ENCODE measurements around the gene SRCAP.
"Not testable (repeated sequence)": the region's sequence is repeated elsewhere in the genome, so short reads cannot be mapped to it uniquely, and the experiment has no call there.

The SRCAP gene

DNA sequence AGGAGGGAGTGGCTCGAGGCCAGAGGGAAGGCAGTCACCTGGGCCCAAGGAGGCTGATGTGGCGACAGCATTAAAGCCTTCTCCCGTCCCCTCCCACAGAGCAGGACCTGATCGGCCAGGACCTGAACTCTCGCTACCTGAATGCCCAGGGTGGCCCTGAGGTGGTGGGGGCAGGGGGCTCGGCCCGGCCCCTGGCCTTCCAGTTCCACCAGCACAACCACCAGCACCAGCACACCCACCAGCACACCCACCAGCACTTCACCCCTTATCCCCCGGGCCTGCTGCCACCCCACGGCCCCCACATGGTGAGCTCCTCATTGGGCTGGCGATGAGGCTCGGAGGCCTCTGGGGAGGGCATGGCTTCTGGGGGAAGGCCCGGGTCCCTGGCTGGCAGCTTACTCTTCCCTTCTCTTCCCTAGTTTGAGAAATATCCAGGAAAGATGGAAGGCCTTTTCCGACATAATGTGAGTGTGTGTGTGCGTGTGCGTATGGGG is 34.3 kb upstream of the SRCAP start:
- DNase-seq = no peak

- no peak for DNase-seq
Observed at GRCh38 chr16:30665155-30665829, 33.7 kb upstream of the SRCAP start.

- DNase-seq = no peak
Observed at GRCh38 chr16:30665830-30666190, 33.2 kb upstream of the SRCAP start.

DNA sequence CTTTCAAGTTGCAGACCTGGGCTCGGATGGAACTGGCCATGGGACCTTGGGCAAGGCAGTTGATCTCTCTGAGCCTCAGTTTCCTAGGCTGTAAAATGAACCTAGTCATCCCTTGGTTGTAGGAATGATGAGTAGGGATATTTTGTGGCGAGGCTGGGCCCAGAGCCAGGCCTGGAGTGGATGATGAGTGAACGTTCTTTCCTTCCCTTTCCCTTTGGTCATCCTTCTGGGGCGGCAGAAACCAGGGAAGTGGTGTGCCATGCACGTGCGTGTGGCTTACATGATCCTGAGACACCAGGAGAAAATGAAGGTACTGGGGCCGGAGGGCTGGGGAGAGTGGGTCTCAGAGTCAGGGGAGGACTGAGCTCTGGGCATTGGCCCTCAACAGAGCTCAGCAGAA is 32.3 kb upstream of the SRCAP start:
- no peak for DNase-seq

DNA sequence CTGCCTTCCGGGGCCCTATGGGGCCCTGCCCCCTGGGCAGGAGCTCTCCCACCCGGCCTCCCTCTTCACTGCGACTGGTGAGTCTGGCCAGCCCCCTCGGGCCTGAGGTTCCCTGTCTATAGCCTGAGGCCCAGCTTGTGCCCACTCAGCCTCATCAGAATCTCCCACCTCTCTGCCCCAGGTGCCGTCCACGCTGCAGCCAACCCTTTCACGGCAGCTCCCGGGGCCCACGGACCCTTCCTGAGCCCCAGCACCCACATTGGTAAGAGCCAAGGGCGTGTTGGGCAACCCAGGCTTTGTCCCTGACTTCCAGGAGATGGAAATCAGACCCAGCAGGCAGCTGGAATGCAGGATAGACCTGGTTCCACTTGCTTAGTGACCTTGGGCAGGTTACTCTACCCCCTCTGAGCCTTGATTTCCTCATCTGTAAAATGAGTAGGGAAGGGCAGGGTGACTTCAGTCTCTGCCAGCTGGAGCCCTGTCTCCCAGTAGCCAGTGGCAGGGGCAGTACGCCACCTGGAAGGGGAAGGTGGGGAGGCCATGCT is 31.5 kb upstream of the SRCAP start:
- DNase-seq = no peak

- no peak for DNase-seq
Observed at GRCh38 chr16:30668393-30668792, 30.6 kb upstream of the SRCAP start.

DNA sequence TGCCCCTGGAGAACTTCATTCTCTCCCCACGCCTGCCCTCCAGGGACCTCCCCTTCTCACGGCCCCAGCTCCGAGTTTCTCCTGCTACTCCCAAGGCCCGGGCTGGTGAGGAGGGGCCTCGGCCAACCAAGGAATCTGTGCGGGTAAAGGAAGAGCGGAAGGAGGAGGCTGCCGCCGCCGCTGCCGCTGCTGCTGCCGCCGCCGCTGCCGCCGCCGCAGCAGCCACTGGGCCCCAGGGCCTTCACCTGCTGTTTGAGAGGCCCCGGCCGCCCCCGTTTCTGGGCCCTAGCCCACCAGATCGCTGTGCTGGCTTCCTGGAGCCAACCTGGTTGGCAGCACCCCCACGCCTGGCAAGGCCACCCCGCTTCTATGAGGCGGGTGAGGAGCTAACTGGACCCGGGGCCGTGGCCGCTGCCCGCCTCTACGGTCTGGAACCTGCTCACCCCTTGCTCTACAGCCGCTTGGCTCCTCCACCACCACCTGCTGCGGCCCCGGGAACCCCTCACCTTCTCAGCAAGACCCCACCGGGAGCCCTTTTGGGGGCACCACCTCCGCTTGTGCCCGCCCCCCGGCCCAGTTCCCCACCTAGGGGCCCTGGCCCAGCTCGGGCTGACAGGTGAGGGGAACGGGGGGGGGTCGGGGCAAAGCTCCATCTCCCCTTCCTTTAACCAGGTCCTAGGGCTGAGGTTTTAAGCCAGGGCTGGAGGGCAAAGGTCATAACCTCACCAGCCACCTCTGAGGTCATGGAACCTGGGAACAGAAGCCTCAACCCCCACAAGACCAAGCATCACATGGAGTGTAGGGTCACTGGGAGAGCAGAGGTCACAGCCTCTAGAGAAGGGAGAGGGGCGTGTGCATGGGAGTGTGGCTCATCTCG is 29.7 kb upstream of the SRCAP start:
- no peak for DNase-seq

DNA sequence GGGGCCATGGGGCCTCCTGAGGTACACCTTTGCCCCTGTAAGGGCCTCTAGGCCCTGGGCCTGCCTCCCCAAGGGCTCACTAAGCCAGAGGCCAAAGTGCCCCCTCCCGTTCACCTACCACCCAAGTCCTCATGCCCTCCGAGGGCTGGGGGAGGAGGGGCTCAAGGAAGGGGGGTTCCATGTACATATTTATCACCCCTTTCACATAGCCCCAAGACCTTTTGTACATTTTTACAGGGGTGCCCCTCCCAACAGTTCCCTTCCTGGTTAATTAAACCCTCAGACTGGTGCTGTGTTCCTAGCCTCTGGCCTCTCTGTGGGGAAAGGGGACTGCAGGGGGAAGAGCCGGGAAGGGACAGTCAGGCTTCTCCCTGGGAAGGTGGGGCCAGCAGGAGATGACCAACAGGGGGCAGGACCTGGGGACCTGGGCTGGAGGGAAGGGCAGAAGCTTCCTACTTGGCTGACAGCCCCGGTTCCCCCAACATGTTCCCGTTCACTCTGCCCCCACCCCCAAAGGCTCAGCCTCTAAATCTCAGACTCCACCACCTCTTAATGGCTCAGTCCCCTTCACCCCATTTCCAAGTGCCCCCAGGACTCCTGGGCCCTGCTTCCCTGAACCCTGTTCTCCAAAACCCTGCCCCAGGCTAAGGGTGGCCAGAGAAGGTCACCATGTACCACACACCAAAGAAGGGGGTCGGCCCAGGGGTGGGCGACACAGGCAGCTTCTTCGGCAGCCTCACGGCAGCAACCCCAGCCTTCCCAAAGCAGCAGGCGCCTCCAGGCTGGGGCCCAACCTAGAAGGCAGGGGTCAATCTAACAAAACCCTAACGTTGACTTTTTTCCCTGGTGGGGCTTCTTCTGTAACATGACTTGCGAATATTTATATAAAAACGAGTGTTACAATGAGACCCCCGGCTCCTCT is 28.8 kb upstream of the SRCAP start:
- no peak for DNase-seq

DNA sequence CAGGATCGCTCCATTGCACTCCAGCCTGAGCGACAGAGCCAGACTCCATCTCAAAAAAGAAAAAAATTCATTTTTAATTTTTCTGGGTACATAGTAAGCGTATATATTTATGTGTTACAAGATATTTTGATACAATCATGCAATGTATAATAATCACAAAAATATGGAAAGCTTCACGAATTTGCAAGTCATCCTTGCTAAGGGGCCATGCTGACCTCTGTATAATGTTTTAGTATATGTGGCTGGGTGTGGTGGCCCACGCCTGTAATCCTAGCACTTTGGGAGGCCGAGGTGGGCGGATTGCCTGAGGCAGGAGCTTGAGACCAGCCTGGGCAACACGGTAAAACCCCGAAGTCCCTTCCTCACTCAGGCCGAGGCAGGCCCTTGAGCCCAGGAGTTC is 23.8 kb upstream of the SRCAP start:
- DNase-seq = no peak

- no peak for DNase-seq
Observed at GRCh38 chr16:30677931-30678585, 20.9 kb upstream of the SRCAP start.

DNA sequence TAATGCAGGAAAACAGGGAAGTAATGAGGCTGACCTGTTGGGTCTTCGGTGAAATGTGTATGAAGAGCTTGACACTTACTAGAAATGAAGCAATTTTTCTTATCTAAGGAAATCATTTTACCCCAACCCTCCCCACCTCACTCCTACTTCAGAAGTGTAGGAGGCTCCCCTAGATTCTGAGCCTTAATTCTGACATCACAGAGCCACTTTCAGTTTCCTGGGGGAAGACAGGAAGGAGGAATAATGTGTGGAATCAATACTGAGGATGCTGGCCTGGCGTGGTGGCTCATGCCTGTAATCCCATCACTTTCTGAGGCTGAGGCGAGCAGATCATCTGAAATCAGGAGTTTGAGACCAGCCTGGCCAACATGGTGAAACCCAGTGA is 20.4 kb upstream of the SRCAP start:
- no peak for DNase-seq

DNA sequence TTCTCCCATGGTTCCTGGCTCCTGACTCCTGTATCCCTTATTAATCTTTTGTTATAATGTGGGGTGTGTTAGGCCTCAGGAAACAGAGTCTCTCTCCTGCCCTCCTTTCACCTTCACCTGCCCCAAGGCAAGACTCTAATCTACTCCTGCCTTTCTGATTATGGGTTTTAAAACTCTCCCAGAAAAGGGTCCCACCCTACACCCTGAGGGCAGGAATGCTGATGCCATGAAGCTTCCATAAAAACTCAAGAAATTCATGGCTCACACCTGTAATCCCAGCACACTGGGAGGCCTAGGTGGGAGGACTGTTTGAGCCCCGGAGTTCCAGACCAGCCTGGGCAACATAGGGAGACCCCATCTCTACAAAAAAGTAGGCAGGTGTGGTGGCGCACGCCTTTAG is 18.6 kb upstream of the SRCAP start:
- DNase-seq = no peak

GRCh38 chr16:30688701-30689100 is 10.3 kb upstream of the SRCAP start:
- DNase-seq = no peak

GRCh38 chr16:30691907-30692306 is 7.1 kb upstream of the SRCAP start:
- no peak for DNase-seq

GRCh38 chr16:30692396-30693064 is 6.4 kb upstream of the SRCAP start:
- DNase-seq = no peak

GRCh38 chr16:30694926-30695693 is 3.9 kb upstream of the SRCAP start:
- no peak for DNase-seq

GRCh38 chr16:30696646-30697045 is 2.3 kb upstream of the SRCAP start:
- not testable (repeated sequence) for DNase-seq

- peak; percentile 99 for DNase-seq
Observed at GRCh38 chr16:30697264-30698138, 1.5 kb upstream of the SRCAP start.

DNA sequence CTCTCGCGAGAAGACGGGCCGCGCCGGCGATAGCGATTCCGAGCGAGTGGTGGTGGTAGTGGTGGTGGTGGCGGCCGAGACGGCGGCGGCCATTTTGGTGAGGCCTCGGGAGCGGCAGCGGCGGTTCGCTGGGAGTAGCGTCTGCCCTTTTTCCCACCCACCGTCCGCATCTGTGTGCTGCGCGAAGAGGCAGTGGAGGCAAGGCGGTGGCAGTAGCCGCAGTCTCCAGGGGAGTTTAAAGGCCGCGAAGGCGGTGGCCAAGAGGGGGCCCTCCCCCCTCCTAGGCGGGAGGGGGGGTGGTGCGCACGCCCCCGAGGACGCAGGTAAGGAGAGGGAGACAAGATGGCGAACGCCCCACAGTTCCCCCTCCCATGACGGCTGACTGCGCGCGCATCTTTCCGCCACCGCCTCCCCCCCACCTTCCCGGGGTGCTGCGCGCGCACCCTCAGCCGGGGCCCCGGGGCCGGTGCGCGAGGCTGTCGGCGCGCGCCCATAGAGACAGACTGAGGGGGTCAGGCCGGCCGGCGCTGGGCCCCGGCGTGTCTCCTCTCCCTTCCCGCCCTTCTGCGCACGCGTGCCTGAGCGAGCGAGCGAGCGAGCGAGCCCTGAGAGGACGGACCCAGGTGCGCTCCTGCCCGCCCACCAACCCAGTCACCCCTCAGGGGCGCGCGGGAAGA is 694 bp upstream of the SRCAP start:
- peak; percentile 96 for DNase-seq
